Activated CD8-positive, alpha-beta memory T cell treated with anti-CD3 and anti-CD28 coated beads for 24 hours (primary cell): ENCODE results near the gene MROH7.
A peak's percentile ranks its signal among the peaks of the same experiment; 100 is the strongest.

Experiments
- DNase-seq: peaks from one replicate; pipeline ENCODE4 v3.0.0-alpha.2; 2020

MROH7 gene

DNA sequence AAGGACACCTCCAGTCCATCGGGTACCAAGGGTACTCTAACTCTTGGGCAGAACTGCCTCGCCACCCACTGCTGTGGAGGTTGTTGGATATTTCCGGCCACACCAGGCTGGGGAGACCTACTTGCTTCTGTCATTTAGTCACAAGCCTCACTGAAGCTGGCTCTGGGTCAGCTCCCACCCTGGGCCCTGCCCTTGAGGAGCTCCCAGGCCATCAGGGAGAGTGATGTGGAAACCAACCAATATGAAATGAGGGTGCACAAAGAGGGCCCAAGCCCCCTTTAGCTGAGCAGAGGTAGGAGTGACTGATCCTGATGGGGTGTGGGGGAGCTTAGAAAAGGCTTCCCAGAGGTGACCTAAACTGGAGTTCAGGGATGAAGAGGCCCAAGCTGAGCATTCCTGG is 103.1 kb downstream of the MROH7 start:
- DNase-seq: peak; percentile 42

DNA sequence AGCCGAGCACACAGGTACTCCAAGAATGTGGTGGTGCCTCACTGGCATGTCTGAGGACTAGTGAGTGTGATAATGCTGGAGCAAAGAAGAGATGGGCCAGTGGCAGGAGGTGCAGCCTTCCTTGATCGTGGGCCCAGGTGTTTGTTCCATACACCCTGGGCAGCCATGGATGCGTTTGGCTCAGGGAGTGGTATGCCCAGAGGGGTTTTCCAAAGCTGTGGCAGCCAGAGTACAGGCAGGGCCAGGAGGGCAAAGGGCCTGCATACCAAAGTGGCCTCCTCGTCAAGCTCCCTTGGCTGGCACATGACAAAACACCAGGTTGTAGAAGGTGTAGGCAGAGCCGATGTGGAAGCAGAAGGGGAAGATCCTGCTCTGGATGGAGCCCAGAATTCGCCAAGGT is 103.7 kb downstream of the MROH7 start:
- DNase-seq: peak; percentile 49

DNA sequence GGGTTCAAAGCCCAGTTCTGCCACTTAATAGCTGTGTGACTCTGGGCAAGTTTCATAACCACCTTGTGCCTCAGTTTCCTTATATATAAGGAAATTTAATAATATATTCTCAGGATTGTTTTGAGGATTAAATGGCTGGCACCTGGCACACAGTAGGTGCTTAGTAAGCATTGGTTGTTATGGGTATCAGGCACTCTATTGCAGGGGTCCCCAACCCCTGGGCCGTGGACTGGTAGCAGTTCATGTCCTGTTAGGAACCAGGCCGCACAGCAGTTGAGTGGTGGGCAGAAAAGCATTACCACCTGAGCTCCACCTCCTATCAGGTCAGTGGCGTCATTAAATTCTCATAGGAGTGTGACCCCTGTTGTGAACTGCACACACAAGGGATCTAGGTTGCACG is 104.3 kb downstream of the MROH7 start:
- no peak for DNase-seq

DNA sequence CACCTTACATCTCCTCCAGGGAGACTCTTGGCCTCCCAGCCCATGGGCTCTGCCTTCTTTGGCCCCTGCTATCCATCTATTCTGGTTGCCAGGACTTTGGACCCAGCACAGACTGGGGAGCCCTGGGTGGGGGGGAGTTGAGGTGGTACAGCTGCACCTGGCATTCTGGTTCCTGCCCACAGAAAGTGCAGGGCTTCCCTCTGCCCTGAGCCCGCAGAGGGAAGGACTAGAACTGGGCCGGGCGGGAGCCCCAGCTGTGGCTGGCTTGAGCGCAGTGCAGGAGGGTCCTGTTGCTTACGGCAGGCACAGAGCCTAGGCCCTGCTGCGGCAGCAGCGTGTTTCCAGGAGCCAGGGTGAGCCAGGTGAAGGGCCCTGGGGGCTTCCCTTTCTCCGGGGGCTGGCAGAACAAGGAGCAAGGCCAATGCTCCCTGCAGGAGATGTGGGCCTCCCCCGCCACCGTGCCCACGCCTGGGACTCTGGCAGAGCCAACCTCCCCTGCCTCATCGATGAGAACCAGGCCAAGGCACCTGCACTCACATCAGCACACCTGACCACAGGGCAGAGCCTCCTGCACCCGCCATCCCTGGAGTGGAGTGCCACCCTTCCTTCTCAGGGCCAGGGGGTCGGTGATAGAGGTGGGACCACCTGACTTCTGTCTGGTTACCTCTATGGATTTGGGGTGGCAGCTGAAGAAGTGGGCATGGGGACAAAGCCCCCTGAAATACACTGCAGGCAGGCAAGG is 106.7 kb downstream of the MROH7 start:
- DNase-seq: no peak

DNA sequence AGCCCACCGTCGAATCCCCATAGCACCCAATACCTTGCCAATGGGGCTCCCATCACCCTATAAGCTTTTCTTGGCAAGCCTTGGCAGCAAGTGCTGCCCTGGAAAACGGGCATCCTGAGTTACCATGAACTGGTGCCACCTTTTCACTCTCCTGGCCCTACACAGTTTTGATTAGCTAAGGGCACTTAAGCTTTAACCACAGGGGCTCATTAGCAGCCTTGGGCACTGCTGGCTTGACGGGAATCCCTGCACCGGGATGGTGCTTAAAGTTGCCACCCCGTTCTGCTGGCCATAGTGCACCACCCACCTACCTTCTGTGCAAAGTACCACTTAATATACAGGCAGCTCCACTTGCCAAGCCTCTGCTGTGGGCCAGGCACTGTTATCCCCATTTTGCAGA is 109.0 kb downstream of the MROH7 start:
- no peak for DNase-seq

DNA sequence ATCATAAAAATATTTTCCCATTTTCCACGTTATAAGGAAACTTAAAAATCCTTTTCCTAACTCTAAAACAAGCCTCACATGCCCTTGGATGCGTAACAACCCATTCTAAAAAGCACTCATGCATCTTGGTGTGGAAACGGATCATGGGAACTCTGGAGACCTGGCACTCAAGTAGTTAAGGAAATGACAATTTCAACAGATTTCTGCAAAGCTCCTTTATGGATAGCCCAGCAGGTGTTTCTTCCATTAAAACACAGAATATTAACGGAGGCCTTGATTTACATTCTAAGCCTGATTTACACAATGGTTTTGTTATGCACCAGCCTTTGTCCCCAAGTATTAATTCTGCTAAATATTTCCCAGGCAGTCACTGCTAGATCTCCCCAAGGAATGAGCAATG is 109.8 kb downstream of the MROH7 start:
- DNase-seq: no peak

DNA sequence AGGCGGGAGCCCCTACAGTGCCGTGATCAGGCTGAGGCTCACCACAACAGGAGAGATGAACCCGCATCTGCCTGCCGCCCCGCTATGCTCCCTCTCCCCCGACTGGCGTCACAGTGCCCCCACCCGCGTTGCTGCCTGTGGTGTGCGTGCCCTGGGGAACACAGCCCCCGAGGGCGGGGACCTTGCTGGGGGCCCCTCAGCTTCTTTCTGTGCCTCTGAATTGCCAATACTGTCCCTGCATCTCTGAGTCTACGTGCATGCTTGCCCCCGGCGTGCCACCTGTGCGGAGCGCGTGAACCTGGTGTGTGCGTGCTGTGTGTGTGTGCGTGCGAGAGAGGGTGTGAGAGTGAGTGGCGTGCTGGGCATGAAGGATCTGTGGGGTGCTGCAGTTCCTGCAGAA is 112.5 kb downstream of the MROH7 start:
- DNase-seq: no peak

DNA sequence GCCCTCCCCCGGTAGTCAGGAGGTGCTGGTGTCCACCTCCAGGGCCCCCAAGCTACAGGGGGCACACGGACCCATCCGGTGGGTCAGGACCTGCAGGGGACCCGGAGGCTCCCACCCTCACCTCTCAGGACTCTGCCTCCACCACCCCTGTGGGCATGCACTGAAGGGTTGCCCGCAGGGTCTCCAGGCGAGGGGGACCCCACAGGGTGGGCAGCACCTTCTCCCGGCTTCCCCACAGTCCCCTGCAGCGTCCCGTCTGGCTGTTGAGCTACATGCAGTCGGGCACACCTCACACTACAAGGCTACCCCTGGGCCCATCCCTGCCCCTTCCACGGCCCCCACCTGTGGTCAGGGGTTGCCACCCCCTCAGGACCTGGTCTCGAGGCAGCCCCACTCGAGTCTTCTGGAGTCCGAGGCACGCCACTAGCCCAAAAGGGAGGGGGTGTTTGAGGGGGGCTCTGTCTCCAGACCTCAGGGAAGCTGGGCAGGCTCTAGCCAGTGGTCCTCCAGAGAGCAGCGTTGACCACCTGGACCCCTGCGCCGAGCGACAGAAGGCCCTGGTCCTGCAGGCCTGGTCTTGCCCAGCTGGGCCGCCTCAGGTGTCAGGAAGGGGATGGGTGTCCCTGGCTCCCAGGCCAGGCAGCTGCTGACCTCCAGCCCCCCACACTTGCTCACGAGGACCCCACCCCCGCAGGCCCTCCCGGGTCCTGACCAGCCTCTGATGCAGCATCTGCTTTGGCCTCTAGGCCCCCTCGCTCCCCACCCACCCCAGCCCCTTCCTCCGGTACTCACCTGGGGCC is 113.1 kb downstream of the MROH7 start:
- DNase-seq: no peak

- no peak for DNase-seq
Measured at GRCh38 chr1:54757833-54758232, 116.2 kb downstream of the MROH7 start.

GRCh38 chr1:54758678-54759348 is 117.2 kb downstream of the MROH7 start:
- no peak for DNase-seq
